ENCODE data around the gene NUP88. TPM values are rescaled to one million over a fixed set of nuclear protein-coding genes. Genes with fewer than 3 reads are reported as not detected.

The NUP88 gene
- total and polyA plus RNA-seq, 2 donors (not counting 1 experiment from before 2014, with no cell fraction given), result 41.8 to 79.6 TPM

DNA sequence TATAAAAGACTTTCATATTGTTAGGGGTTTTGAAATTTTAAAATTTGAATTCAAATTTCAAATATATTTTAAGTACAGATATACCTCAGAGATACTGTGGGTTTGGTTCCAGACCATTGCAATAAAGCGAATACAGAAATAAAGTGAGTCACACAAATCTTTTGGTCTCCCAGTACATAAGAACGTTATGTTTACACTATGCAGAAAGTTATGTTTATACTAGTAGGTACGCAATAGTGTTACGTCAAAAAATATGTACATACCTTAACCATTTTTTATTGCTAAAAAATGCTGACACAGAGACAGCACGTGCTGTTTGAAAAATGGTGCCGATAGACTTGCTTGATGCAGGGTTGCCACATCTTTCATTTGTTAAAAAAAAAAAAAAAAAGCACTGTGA lies 19.7 kb downstream of the NUP88 start:
- no peaks in the 10 kb centered on the region for H3K79me2 ChIP-seq (ENCODE audit: control insufficient read depth, insufficient read depth, low read length)
- no peak overlapping the region for H3K4me3 ChIP-seq (replicated peaks in 1 of 4; ENCODE audit: control extremely low read depth in 1 of 4, insufficient read depth in 1 of 4, low read depth in 3 of 4, low read length in 4 of 4)
- no peak overlapping the region for H3K4me2 ChIP-seq (ENCODE audit: extremely low read depth, insufficient read depth, low read length)
- H3K4me1 ChIP-seq (ENCODE audit: control insufficient read depth, extremely low read depth, insufficient read depth, low read length), result no peaks in the 10 kb centered on the region
- H3K9ac ChIP-seq (ENCODE audit: insufficient read depth, low read length), result no peak overlapping the region
- H2AFZ ChIP-seq (ENCODE audit: low read length), result no peak overlapping the region
- peaks cover 8% of the 10 kb centered on the region for H3K36me3 ChIP-seq (ENCODE audit: control insufficient read depth, insufficient read depth, low read length)
- no peaks in the 10 kb centered on the region for H3K27me3 ChIP-seq (ENCODE audit: control insufficient read depth, insufficient read depth, low read length)
- H3K9me3 ChIP-seq (ENCODE audit: control insufficient read depth, insufficient read depth, low read depth, low read length), result no peaks in the 10 kb centered on the region
- no peaks in the 10 kb centered on the region for H4K20me1 ChIP-seq (ENCODE audit: control insufficient read depth, extremely low read depth, insufficient read depth, low read length)
- peak in 1 of 2 donors; percentile 44 for DNase-seq (ENCODE audit: low read depth in 2 of 2)
- H3K27ac ChIP-seq (ENCODE audit: insufficient read depth, low read length), result no peak overlapping the region
- TF ChIP-seq EZH2 (IDR thresholded peaks at IDR 0.05; ENCODE audit: low read length, missing control alignments), result no peak
- TF ChIP-seq, protein P1, sequence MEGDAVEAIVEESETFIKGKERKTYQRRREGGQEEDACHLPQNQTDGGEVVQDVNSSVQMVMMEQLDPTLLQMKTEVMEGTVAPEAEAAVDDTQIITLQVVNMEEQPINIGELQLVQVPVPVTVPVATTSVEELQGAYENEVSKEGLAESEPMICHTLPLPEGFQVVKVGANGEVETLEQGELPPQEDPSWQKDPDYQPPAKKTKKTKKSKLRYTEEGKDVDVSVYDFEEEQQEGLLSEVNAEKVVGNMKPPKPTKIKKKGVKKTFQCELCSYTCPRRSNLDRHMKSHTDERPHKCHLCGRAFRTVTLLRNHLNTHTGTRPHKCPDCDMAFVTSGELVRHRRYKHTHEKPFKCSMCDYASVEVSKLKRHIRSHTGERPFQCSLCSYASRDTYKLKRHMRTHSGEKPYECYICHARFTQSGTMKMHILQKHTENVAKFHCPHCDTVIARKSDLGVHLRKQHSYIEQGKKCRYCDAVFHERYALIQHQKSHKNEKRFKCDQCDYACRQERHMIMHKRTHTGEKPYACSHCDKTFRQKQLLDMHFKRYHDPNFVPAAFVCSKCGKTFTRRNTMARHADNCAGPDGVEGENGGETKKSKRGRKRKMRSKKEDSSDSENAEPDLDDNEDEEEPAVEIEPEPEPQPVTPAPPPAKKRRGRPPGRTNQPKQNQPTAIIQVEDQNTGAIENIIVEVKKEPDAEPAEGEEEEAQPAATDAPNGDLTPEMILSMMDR (conservative IDR thresholded peaks at IDR 0.05 in 1 of 2, IDR thresholded peaks at IDR 0.05 in 1 of 2; ENCODE audit: low read depth in 1 of 2, low read length in 2 of 2), result no peak

DNA sequence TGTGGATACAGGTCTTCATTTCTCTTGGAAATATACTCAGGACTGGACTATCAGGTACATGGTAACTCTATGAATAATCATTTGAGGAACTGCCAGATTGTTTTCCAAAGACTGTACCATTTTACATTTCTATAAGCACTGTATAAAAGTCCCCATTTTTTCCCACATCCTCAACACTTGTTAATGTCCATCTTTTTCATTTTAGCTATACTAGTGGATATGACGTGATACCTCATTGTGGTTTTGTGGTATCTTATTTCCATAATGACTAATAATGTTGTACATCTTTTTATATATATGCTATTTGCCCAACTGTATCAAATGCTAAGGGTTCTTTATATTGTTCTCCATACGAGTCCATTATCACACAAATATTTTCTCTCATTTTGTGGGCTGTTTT lies 22.9 kb downstream of the NUP88 start:
- Histone ChIP-seq H3K4me2 (ENCODE audit: extremely low read depth, insufficient read depth, low read length) (no peak overlapping the region), H3K36me3 (ENCODE audit: control insufficient read depth, insufficient read depth, low read length) (peaks cover 7% of the 10 kb centered on the region), H3K9ac (ENCODE audit: insufficient read depth, low read length) (no peak overlapping the region), H3K4me1 (ENCODE audit: control insufficient read depth, extremely low read depth, insufficient read depth, low read length) (no peaks in the 10 kb centered on the region), H3K27me3 (ENCODE audit: control insufficient read depth, insufficient read depth, low read length) (no peaks in the 10 kb centered on the region), H3K27ac (ENCODE audit: insufficient read depth, low read length) (no peak overlapping the region), H3K79me2 (ENCODE audit: control insufficient read depth, insufficient read depth, low read length) (no peaks in the 10 kb centered on the region), H4K20me1 (ENCODE audit: control insufficient read depth, extremely low read depth, insufficient read depth, low read length) (no peaks in the 10 kb centered on the region), H3K4me3 (replicated peaks in 1 of 4; ENCODE audit: control extremely low read depth in 1 of 4, insufficient read depth in 1 of 4, low read depth in 3 of 4, low read length in 4 of 4) (no peak overlapping the region), H3K9me3 (ENCODE audit: control insufficient read depth, insufficient read depth, low read depth, low read length) (no peaks in the 10 kb centered on the region), H2AFZ (ENCODE audit: low read length) (no peak overlapping the region)
- peak in 1 of 2 donors; percentile 16 for DNase-seq (ENCODE audit: low read depth in 2 of 2)
- no peak for TF ChIP-seq EZH2 (IDR thresholded peaks at IDR 0.05; ENCODE audit: low read length, missing control alignments)
- TF ChIP-seq, protein P1 (conservative IDR thresholded peaks at IDR 0.05 in 1 of 2, IDR thresholded peaks at IDR 0.05 in 1 of 2; ENCODE audit: low read depth in 1 of 2, low read length in 2 of 2), result no peak

DNA sequence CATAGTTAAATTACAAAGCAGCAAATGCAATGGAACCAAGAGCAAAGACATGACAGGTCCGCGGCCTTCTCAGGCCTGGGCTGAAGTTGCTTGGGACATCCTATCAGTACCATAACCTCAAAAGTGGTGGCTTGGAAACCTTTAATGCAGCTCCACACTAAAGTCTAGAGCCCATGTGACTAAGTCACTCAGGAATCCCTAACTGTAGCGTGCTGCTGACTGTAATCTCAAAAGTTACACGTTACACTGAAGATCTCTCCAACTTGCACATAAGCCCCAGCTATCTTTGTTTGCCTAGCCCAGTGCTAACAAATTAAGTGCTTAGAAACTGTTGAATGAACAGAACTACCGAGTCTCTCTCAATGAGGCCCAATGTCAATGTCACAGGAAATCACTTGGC lies 27.8 kb downstream of the NUP88 start:
- peak in 1 of 2 donors; percentile 21 for DNase-seq (ENCODE audit: low read depth in 2 of 2)
- Histone ChIP-seq H3K79me2 (ENCODE audit: control insufficient read depth, insufficient read depth, low read length) (no peaks in the 10 kb centered on the region), H3K27ac (ENCODE audit: insufficient read depth, low read length) (no peak overlapping the region), H3K4me1 (ENCODE audit: control insufficient read depth, extremely low read depth, insufficient read depth, low read length) (no peaks in the 10 kb centered on the region), H3K4me3 (replicated peaks in 1 of 4; ENCODE audit: control extremely low read depth in 1 of 4, insufficient read depth in 1 of 4, low read depth in 3 of 4, low read length in 4 of 4) (no peak overlapping the region), H3K9ac (ENCODE audit: insufficient read depth, low read length) (no peak overlapping the region), H4K20me1 (ENCODE audit: control insufficient read depth, extremely low read depth, insufficient read depth, low read length) (no peaks in the 10 kb centered on the region), H3K9me3 (ENCODE audit: control insufficient read depth, insufficient read depth, low read depth, low read length) (no peaks in the 10 kb centered on the region), H3K36me3 (ENCODE audit: control insufficient read depth, insufficient read depth, low read length) (peaks cover 10% of the 10 kb centered on the region), H3K4me2 (ENCODE audit: extremely low read depth, insufficient read depth, low read length) (no peak overlapping the region), H2AFZ (ENCODE audit: low read length) (no peak overlapping the region), H3K27me3 (ENCODE audit: control insufficient read depth, insufficient read depth, low read length) (no peaks in the 10 kb centered on the region)
- no peak for TF ChIP-seq EZH2 (IDR thresholded peaks at IDR 0.05; ENCODE audit: low read length, missing control alignments)
- TF ChIP-seq, protein P1 (conservative IDR thresholded peaks at IDR 0.05 in 1 of 2, IDR thresholded peaks at IDR 0.05 in 1 of 2; ENCODE audit: low read depth in 1 of 2, low read length in 2 of 2), result no peak

Measured in fibroblast of lung (primary cell).